Superior temporal gyrus (tissue), 1 donor: ENCODE results near the gene IDE.
"Not testable (repeated sequence)": the region's sequence is repeated elsewhere in the genome, so short reads cannot be mapped to it uniquely, and the experiment has no call there.

Source experiments
- DNase-seq: peaks from one replicate; pipeline ENCODE4 v3.0.0-alpha.2; 2016; ENCODE audit errors: extremely low spot score

Gene IDE

GRCh38 chr10:92573798-92574547 lies at the start of gene IDE:
Gene IDE (minus strand): TSS chr10:92574093. CDS start chr10:92574019, 74 bp downstream.
- DNase-seq, result peak; percentile 81

GRCh38 chr10:92619368-92619767 lies 45.5 kb upstream of the IDE start:
- DNase-seq, result no peak

- DNase-seq, result no peak
These were observed 41.6 kb upstream of the IDE start for GRCh38 chr10:92615515-92615914.

GRCh38 chr10:92604841-92605240 lies 30.9 kb upstream of the IDE start:
- DNase-seq, result no peak

GRCh38 chr10:92598321-92598720 lies 24.4 kb upstream of the IDE start:
- DNase-seq, result no peak

GRCh38 chr10:92595505-92595904 lies 21.6 kb upstream of the IDE start:
- DNase-seq, result no peak

GRCh38 chr10:92593619-92594588 lies 20.0 kb upstream of the IDE start:
- no peak for DNase-seq

GRCh38 chr10:92592761-92593618 lies 19.1 kb upstream of the IDE start, which contains the start of gene KIF11:
Gene KIF11 (plus strand): TSS chr10:92593130. CDS start chr10:92593376, 246 bp downstream.
- DNase-seq, result peak; percentile 98

GRCh38 chr10:92591550-92592022 lies 17.7 kb upstream of the IDE start:
- peak; percentile 90 for DNase-seq

- DNase-seq, result peak; percentile 50
These were observed 17.0 kb upstream of the IDE start for GRCh38 chr10:92590623-92591549.

- DNase-seq, result not testable (repeated sequence)
These were observed 8.5 kb upstream of the IDE start for GRCh38 chr10:92582347-92582746.

- no peak for DNase-seq
These were observed 2.1 kb upstream of the IDE start for GRCh38 chr10:92575961-92576360.

GRCh38 chr10:92574548-92575261 lies 812 bp upstream of the IDE start:
- no peak for DNase-seq

- DNase-seq, result peak; percentile 29
These were observed 649 bp downstream of the IDE start for GRCh38 chr10:92573091-92573797.

GRCh38 chr10:92572362-92573090 lies 1.4 kb downstream of the IDE start:
- no peak for DNase-seq

- DNase-seq, result no peak
These were observed 2.2 kb downstream of the IDE start for GRCh38 chr10:92571649-92572048.

- not testable (repeated sequence) for DNase-seq
These were observed 4.2 kb downstream of the IDE start for GRCh38 chr10:92569663-92570062.

- DNase-seq, result no peak
These were observed 4.8 kb downstream of the IDE start for GRCh38 chr10:92569071-92569470.
